ENCODE results near the gene SPIB. TPM values are rescaled to one million over a fixed set of nuclear protein-coding genes. Genes with fewer than 3 reads are reported as not detected.

SPIB gene
- total RNA-seq, 2 donors from 2014 or later = not detected

- Histone ChIP-seq H3K27ac (no peak overlapping the region), H3K36me3 (no peaks in the 10 kb centered on the region), H3K4me3 (no peak overlapping the region), H3K4me1 (peaks cover 0 to 10% of the 10 kb centered on the region in 2 donors), H3K27me3 (peaks cover 4 to 5% of the 10 kb centered on the region in 2 donors), H3K9me3 (no peaks in the 10 kb centered on the region)
- no peak for TF ChIP-seq CTCF (IDR thresholded peaks at IDR 0.05)
- DNase-seq (ENCODE audit: low spot score) = no peak
Measured at GRCh38 chr19:50419580-50420035, 870 bp downstream of the SPIB start.

GRCh38 chr19:50420127-50420526 is 1.4 kb downstream of the SPIB start:
- TF ChIP-seq CTCF (IDR thresholded peaks at IDR 0.05) = no peak
- H3K9me3 ChIP-seq = no peaks in the 10 kb centered on the region
- no peaks in the 10 kb centered on the region for H3K36me3 ChIP-seq
- H3K27ac ChIP-seq = no peak overlapping the region
- no peak overlapping the region for H3K4me3 ChIP-seq
- H3K27me3 ChIP-seq = peaks cover 4 to 5% of the 10 kb centered on the region in 2 donors
- DNase-seq (ENCODE audit: low spot score) = no peak
- H3K4me1 ChIP-seq = peaks cover 0 to 10% of the 10 kb centered on the region in 2 donors

GRCh38 chr19:50420808-50421207 is 2.1 kb downstream of the SPIB start:
- Histone ChIP-seq H3K27ac (no peak overlapping the region), H3K4me1 (peaks cover 0 to 10% of the 10 kb centered on the region in 2 donors), H3K9me3 (no peaks in the 10 kb centered on the region), H3K27me3 (peaks cover 4 to 5% of the 10 kb centered on the region in 2 donors), H3K4me3 (no peak overlapping the region), H3K36me3 (no peaks in the 10 kb centered on the region)
- TF ChIP-seq CTCF (IDR thresholded peaks at IDR 0.05) = no peak
- DNase-seq (ENCODE audit: low spot score) = no peak

DNA sequence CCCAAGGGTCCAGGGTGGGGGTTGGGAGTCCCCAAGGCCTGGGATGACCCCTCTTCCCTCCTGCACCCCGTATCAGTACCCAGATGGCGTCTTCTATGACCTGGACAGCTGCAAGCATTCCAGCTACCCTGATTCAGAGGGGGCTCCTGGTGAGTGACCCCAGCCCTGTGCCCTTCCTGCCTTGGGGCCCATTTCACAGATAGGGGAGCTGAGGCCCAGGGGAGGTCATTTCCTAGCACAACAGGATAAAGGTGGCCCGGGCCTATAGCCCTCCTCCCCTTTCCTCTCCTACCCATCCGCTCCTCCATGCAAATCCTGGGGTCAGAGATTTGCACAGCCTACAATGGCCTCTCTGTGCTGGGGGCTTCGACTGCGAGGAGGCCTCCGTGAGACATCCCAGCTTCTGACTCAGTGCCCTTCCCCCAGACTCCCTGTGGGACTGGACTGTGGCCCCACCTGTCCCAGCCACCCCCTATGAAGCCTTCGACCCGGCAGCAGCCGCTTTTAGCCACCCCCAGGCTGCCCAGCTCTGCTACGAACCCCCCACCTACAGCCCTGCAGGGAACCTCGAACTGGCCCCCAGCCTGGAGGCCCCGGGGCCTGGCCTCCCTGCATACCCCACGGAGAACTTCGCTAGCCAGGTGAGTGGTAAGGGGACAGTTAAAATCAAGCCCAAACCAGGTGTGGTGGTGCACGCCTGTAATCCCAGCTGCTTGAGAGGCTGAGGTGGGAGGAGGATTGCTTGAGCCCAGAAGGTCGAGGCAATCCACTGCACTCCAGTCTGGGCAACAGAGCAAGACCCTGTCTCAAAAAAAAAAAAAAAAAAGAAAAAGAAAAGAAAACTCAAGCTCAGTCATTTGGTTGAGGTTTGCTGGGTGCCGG is 3.9 kb downstream of the SPIB start:
- H3K4me1 ChIP-seq = peaks cover 0 to 10% of the 10 kb centered on the region in 2 donors
- H3K27me3 ChIP-seq = peaks cover 4 to 5% of the 10 kb centered on the region in 2 donors
- no peak overlapping the region for H3K27ac ChIP-seq
- no peaks in the 10 kb centered on the region for H3K9me3 ChIP-seq
- no peak overlapping the region for H3K4me3 ChIP-seq
- TF ChIP-seq CTCF (IDR thresholded peaks at IDR 0.05) = no peak
- DNase-seq (ENCODE audit: low spot score) = no peak
- no peaks in the 10 kb centered on the region for H3K36me3 ChIP-seq

DNA sequence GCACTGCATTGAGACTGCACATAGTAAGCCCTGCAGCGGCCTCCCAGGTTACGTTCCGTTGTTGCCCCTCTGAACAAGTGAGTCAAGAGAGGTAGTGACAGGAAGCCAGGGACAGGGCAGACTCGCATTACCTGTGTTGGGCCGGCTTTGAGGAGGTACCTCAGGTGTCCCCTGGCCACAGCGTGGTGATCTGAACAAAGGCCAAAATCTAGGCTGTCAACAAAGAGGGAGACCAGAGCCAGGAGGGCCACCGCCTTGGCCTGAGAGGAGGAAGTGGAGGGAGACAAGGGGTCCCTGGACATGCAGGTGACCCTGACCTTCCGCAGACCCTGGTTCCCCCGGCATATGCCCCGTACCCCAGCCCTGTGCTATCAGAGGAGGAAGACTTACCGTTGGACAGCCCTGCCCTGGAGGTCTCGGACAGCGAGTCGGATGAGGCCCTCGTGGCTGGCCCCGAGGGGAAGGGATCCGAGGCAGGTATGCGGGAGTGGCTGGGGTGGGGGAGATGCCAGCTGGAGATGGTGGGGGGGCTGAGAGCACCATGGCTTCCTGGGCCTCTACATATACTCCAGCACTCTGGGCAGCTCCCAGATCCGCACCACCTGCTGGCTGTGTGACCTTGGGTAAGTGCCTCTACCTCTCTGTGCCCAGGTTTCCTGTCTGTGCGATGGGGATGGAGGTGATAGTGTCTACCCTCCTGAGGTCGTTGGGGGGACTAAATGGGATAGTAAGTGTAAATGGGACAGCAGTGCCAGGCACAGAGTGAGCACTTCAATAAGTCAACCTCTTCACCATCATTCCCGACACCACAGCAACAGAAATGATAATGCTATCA is 4.8 kb downstream of the SPIB start:
- no peak for TF ChIP-seq CTCF (IDR thresholded peaks at IDR 0.05)
- H3K4me3 ChIP-seq = no peak overlapping the region
- no peaks in the 10 kb centered on the region for H3K36me3 ChIP-seq
- peaks cover 0 to 13% of the 10 kb centered on the region in 2 donors for H3K4me1 ChIP-seq
- DNase-seq (ENCODE audit: low spot score) = no peak
- H3K9me3 ChIP-seq = no peaks in the 10 kb centered on the region
- H3K27ac ChIP-seq = no peak overlapping the region
- H3K27me3 ChIP-seq = peaks cover 4 to 5% of the 10 kb centered on the region in 2 donors
